GM19328 (cell line): ENCODE results near the gene FZD7.
A peak's percentile ranks its signal among the peaks of the same experiment; 100 is the strongest.

Experiments used
- ATAC-seq: cut with Tn5 transposase; IDR thresholded peaks from one replicate; pipeline ENCODE4 v1.9.1; 2021; ENCODE audit warnings: mild to moderate bottlenecking, moderate library complexity; ENCODE audit not compliant: unreplicated experiment

The FZD7 gene

DNA sequence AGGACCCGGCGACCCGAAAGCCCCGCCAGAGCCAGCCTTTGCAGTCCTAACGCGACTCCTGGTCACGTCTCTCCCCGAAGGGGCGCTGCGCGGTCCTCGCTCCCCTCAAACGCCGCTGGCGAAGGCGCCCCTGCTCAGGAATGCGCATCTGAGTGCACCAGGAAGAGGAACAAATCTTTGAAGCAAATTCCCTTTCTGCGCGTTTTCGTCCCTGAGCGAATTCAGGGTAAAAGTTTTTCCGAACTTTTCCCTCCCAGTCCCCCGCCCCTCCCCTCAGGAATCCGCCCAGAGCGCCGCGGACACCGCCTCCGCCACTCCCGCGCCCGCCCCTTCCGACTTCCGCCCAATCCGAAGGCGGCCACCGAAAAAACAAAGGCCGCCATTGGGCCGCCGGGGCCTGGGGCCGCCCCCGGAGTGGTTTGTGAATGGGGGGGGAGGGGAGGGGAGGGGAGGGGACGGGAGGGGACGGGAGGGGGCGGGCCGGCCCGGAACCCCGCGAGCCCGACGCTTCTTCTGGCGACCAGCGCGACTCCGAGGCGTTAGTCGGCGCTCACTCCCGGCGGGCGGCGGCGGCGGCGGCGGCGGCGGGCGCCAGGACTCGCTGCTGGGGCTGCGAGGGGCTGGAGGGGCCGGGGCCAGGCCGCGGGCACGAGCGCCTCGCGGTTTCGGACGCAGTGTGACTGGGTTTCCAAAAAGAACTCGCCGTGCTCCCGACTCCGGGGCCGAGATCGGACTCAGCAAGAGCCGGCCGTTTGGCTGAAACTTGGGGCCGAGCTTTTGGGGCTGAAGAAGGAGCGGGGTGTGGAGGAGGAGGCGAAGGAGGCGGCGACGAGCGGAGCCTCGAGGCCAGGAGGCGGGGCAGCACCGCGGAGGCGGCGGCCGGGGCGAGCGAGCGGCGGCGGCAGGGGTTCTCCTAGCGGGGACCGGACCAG is at the start of gene FZD7:
Gene FZD7 (plus strand): TSS at position 539 of the 932 bp plus-strand sequence. CDS start 793 bp downstream, outside the sequence.
- peak; percentile 78 for ATAC-seq

DNA sequence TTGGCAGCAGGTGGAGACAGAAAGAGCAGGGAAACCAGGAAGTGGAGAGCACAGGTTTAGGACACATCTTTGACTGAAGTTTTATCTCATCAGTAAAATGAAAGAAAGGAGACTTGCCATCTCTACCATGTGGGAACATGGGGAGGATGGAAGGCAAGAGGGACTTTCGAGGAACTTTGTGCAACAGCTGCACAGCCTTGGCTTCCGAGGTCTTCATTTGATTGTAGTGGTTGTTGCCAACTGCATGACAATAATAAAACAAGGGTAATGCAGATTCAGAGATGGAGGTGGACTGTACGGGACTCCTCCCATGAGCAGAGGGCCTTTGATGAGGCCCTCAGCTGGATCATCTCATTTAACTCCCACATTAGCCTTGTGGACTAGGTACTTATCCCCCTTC is 49.3 kb upstream of the FZD7 start:
- ATAC-seq: no peak

DNA sequence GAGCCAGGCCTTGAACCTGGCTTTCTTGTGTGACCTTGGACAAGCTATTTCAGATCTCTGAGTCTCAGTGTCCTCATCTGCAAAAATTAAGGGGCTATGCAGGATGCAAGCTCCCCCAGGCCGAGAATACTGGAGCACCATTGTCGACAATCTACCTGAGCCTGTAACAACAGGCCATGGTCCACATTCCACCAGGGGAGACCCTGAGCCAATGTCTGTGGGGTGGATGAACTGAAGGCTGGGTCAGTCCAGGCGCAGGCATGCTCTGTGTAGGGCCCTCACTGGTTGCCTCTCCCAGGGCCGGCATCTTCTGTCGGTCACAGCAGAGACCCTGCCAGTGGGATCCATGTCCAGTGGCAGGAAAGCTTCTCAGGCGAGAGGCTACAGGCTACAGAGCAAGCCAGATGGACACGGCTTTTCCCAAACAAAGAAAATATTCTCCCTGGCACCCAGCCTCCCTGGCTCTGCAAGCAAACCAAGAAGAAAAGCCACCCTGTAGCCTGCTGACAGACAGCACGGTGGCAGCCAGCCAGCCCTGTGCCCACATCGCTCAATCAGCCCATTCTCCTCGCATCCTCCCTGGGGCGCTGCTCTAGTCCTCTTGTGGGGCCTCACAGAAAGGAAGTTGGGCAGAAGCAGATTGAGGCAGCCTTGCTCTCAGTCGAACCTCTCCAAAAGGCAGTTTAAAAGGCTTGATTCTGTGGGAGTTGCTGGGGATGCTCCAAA is 48.7 kb upstream of the FZD7 start:
- ATAC-seq: no peak

DNA sequence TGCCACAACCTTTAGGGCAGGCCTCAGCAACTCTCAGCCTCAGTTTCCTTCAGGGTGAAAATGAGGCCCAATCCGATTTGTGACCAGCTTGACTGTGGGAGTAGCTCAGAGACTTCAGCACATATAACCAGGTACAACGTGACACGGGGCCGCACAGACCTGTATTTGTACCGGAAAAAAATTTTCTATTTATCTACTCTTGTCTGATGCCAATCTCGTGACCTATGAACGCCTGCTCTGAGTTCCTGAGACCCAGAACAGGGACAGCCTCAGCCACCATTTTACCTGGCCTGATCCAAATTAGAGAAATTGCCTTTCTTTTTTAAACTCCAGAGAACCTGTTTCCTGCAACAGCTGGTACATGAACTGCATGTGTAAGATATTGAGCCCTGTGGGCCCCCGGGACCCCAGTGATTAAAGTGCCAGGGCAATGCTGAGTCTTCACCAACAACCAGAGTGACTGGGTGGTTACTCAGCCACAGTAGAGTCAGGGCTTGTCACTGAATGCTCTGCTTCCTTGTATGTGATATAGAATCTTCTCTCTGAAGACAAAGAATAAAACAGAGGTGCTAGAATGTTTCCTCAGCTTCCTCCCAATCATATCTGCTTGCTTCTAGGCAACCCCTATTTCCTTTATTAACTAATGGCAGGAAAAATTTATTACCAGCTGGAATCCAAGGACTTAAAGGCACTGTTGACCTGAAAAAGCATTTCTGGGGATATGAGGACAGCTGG is 47.8 kb upstream of the FZD7 start:
- ATAC-seq: no peak

DNA sequence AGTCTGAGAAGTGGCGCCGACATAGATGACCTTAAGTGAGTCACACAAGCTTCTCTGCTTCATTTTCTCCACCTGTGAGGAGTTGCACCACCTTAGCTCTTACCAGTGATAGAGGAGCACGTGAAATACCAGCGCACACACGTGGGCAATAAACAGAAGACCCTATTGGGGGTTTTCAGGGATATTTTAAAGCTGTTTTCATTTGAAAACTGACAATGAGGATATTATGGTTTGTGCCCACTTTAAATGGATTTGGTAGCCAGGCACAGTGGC is 47.3 kb upstream of the FZD7 start:
- ATAC-seq: no peak

DNA sequence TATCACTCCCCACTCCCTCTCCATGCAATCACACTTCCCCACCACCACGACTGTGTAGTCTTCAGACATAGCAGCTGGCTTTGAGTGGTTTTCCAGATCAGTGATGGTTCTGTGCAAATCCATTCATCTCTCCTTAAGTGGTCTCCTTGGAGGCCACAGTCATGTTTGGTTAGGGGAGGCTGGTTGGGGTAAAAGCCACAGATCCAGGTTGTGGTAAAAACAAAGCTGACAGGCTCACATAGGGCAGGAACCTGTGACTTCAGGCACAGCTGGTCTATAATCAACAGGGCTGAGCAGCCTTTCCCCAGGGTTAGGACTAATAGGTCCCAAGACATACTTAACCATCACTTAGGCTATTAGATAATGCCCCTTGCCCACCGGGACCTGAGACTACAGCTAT is 46.2 kb upstream of the FZD7 start:
- ATAC-seq: no peak

DNA sequence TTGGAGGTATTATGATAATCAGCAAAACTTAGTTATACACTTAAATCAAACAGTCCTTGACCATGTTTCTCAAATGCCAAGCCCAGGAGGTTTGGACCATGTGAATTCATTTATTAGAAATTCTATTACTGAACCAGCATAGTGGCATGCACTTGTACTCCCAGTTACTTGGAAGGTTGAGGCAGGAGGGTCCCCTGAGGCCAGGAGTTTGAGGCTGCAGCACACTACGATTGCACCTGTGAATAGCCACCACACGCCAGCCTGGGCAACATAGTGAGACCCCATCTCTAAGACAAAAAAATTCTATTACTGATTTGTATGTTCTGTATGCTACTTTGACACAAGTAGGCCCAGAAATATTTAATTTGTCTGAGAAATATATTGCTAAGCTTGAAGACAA is 43.6 kb upstream of the FZD7 start:
- ATAC-seq: no peak

DNA sequence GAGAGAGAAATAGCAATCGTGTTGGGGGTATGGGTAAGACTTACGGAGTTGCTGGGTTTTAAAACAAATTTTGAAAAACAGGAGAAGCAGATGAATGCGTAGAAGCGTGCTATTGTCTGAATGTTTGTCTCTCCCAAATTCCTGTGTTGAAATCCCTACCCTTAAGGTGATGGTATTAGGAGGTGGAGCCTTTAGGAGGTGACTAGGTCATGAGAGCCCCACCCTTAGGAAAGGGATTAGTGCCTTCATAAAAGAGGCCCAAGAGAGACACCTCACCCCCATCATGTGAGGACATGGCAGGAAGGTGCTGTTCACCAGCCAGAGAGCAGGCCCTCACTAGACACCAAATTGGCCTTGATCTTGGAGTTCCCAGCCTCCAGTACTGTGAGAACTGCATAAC is 40.7 kb upstream of the FZD7 start:
- no peak for ATAC-seq

DNA sequence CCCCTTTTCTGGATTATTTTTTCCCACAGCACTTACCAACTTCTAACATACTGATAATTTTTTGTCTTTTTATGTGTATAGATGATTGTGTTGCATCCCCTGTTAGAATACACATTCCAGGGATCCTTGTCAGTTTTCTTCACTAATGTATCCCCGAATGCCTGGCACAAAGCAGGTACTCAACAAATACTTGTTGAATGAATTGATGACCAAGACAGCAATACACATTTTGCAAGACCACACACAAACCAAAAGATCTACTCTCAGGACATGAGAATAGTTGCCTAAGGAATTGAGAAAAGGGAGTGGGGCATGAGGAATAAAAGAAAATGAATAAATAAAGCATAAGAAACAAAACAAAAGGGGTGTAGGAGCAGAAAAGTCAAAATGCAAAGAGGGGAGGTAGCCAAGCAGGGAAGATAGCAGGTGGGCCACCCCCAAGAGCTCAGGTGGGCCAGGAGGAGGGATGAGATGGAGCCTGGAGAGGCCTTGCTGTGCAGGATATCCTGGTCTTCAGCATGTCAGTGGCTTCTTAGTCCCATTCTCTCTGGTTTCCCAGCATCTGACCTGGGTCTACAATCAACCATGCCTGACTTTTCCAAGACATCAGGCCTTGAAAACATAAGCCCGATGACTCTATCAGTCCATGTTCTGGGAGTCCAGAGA is 38.5 kb upstream of the FZD7 start:
- no peak for ATAC-seq

DNA sequence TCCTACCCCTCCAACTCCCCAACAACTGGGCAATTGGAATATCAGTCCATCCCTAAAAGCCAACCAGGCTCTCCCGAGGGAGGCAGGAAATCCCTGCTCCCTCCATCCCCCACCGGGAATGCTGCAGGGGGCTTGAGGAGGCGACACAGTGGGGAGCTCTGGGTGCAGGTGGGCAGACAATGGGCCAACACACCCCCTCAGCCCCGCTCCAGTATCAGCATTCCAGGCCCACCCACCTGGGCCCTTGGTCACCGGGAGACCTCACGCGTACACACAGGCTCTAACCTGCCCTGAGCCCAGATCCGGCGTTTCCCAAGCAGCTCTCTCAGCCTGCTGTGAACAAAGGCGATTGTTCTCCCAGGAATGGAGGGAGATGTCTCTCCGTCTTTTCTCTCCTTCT is 37.6 kb upstream of the FZD7 start:
- ATAC-seq: no peak

DNA sequence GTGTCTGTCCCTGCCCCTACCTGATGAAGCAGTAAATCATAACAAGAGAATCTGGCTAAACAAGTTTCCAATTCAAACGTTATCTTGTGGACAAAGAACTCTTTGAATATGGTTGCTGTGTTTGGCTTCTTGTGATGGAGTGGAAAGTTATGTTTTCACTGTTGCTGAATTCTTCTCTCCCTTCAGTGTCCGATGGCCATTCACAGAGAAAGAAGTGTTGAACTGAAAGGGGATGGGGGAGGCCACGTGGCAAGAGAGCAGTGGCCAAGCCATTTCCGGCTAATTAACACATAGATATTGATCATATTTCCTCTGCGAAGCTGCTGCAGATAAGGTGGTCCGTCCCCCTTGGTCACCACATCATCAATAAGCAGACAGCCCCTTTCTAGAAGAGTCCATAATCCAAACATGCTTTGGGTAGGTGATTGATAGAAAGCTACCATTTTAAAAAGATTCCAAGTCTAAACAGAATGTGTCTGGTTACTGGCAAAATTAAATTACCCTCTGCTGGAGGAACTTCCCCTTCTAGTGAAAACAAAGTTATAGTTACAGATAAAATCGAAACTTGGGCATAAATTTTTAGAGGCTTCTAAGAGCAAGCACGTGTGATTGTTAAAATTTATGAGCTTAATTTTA is 36.9 kb upstream of the FZD7 start:
- no peak for ATAC-seq

DNA sequence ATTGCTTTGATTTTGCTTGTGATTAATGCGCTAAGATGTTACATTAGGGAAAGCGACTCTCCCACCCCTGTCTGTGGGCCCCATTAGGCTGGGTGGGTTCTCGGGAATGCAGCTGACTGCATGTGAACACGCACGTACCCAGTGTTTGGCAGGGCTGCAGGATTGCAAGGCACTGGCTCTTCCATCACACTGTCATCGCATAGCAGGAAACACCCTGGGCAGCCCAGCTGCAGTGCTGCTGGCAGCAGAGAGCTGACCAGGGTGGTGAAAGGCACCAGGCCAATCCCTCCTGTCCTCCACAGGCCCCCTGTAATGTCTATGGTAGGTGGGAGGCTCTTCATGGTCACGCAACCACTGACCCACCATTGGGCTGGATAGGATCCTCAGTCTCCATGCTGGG is 34.4 kb upstream of the FZD7 start:
- ATAC-seq: no peak

DNA sequence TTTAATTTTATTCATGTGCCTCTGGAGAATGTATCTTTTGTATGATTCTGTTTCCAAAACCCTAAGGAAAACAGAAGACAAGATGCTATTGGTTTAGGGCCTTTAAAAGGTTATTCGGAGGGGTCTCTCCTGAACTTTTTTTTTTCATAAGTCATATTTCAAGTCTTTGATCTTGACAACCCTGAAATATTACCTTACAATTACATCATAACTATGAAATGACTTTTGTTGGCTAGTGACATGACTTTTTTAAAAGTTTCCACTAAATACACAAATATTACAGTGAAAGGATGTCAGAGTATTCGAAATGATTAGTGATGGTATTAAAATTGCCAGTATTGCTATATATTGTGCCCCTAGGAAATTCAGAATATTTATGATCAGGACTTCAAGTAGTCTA is 31.8 kb upstream of the FZD7 start:
- no peak for ATAC-seq

DNA sequence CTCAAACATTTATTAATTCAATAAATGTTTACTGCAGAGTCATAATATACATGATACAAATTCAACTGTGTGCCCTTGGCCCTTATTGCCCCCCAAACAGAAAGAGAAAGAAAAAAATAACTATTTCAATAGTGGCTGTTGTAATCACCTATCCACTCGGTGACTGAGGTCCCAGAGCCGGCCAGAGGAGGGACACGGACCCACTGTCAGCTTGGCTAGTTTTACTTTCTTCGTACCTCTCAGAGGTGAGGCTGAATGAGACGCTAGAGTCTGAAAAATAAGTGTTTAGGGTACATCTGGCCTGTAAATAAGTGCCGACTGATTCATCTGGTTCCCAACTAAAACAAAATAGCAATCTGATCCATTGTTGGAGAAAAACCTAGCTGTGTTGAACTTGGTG is 31.3 kb upstream of the FZD7 start:
- no peak for ATAC-seq

DNA sequence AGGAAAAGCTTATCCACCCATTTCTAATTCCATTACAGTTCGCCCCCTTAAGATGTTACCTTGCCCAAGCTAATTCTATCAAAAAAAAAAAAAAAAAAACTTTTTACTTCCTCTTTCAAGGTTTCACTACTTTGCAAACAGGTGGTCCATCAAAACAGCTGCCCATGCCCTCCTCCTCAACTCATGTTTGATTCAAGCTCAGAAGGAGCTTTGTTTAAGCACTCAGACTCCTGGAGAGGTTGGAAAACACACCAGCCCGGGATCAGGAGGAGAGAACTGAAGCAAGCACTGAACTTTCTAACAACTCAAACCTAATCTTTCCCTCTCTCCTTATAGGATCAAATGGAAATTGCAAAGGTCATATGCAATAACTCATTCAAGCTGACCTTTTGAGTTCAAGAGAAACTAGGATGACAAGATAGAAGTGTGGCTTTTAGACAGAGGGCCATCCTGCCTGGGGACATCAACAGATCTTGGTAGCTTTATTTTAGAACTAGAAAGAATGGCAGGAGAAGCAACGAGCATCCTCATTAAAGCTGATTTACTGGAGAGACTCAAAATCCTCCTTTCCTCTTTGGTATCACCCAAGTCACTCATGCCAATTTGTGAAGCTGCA is 28.3 kb upstream of the FZD7 start:
- no peak for ATAC-seq

DNA sequence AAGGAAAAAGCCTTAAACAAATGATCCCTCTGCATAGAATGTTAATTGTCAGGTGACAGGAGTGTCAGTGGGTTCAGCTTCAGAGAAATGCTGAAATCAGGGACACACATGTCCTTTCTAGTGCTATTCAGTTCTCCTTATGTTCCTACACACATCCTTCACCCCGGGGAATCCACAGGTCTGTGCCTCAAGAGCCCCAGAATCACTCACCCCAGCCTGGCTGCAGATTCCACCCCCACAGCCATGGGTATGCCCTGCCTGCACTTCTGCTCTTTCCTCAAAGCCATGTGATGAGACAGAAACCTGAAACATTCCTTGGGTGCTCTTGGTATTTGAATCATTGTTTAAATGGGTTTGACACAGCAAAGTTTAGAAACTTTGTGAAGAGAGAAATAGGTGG is 27.4 kb upstream of the FZD7 start:
- ATAC-seq: no peak

DNA sequence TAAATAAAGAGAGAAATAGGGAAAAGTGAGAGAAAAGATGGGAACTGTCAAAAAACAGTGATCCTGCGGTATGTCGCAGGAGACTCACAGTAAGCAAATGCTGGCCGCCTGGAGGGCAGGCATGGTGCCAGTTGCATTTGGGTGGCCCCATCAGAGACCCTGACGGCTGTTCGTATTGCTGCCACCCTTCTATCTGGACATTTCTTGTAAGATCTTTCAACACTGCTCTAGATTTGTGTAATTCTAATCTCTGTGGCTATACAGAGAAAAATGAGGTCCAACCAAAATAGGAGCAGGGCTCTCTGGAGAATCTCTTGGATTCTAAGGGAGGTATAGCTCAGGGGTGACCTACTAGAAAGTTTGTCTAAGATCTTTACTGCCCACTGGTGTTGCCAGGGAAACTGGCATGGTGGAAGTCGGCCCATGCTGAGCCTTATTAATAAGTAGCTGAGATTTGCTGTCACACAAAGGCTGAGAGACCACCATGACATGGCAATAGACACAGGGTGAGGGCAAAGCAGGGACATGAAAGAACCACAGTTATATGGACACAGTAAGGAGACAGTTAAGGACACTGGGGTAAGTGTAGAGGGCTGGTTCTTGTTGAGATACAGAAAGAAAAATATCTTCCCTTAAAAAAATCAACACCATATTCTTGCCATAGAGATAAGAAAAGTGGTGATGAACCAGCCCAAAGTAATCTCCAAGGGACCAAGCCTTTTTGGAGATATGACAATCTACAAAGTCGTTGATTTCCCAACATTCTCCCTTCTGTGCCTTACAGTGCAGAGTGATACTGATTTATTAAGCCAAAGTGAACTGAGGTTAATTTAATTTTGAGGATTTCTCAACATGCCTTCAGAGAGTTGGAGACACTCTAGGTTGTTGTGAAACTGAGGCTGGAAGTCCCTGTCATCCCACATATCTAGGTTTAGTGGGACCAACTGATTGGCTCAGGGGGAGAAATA is 26.4 kb upstream of the FZD7 start:
- ATAC-seq: no peak

DNA sequence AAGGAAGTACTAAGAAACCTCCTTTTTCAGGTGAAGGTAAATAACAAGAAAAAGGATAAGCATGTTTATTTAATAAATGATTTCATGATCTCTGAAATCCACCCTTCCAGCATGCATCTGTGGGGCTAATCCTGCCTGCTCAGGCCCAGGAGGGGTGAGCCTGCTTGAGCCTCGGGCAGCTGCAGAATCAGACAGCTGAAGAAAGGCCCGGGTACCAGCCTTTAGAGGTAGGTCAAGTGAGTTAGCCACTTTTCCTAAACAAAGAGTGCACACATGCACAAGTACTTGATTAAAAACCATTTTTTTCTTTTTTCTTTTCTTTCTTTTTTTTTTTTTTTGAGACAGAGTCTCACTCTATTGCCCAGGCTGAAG is 25.7 kb upstream of the FZD7 start:
- ATAC-seq: no peak

DNA sequence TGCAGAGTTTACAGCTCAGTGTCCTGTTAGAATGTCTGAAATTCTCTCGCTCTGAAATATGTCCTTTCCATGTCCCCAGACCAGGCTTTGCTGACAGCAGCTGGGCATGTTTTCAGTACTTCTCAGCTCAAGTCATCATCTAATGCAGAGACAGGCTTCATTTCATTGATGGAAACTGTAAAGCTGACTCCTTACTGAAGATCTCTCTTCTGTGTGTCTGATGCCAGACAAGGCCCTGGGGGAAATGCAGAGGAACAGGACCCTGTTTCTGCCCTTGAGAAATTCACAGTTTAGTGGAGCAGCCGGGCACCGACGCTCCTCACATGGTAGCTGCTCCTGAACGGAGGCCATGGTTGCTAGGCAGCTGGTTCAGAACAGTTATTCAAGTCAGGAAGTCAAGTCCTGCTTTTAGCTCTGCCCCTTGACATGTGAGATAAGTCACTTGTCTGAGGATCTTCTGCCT is 24.6 kb upstream of the FZD7 start:
- no peak for ATAC-seq
